ENCODE measurements around the gene OR56A5. TPM values are rescaled to one million over a fixed set of nuclear protein-coding genes. Genes with fewer than 3 reads are reported as not detected.
"Not testable (repeated sequence)": the region's sequence is repeated elsewhere in the genome, so short reads cannot be mapped to it uniquely, and the experiment has no call there.

OR56A5 gene
- total RNA-seq, 4 donors from 2014 or later = not detected

- Histone ChIP-seq H3K4me1 (no peaks in the 10 kb centered on the region), H3K27me3 (no peaks in the 10 kb centered on the region), H3K4me3 (no peak within 1 kb of the TSS), H3K27ac (no peak within 1 kb of the TSS), H3K36me3 (no peaks in the 10 kb centered on the region), H3K9me3 (no peaks in the 10 kb centered on the region)
- DNase-seq (ENCODE audit: low spot score in 2 of 2) = no peak
- WGBS = 54% methylated on average over 1 of the region's 1 CpG
- no peak for TF ChIP-seq POLR2AphosphoS5 (IDR thresholded peaks at IDR 0.05)
- no peak for TF ChIP-seq EP300 (IDR thresholded peaks at IDR 0.05)
- TF ChIP-seq CTCF (IDR thresholded peaks at IDR 0.05) = no peak
- no peak for TF ChIP-seq POLR2A (IDR thresholded peaks at IDR 0.05)
Observed at GRCh38 chr11:5986885-5987284, 18.6 kb upstream of the OR56A5 start, which contains the start of gene OR52L1. TSS of gene OR52L1 (minus strand) at chr11:5986985. CDS start at chr11:5986930, 55 bp downstream.

DNA sequence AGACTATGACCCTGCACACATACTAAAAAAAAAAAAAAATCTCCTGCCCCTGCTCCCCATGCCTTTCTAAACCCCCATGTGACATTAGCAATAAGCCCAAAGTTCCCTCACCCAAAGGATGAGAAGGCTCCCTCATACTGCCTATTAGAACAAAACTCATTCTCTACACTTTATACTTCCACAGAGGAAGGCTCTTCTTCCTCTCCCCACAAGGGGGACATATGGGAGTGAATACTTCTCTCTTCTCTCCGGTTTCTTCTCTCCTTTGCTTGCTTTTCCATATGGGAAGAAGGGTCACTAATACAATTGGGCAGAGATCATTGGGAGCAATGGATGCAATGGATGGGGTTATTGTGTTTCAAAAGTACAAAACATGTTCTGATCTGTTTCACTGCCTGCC lies 15.1 kb upstream of the OR56A5 start:
- H3K9me3 ChIP-seq = no peaks in the 10 kb centered on the region
- TF ChIP-seq CTCF (IDR thresholded peaks at IDR 0.05) (no peak), POLR2A (IDR thresholded peaks at IDR 0.05) (no peak), EP300 (IDR thresholded peaks at IDR 0.05) (no peak), POLR2AphosphoS5 (IDR thresholded peaks at IDR 0.05) (no peak)
- no peaks in the 10 kb centered on the region for H3K4me1 ChIP-seq
- H3K27ac ChIP-seq = no peak overlapping the region
- no peaks in the 10 kb centered on the region for H3K36me3 ChIP-seq
- no peak for DNase-seq (ENCODE audit: low spot score in 2 of 2)
- no peak overlapping the region for H3K4me3 ChIP-seq
- H3K27me3 ChIP-seq = no peaks in the 10 kb centered on the region
- 54% methylated on average over 1 of the region's 1 CpG for WGBS

DNA sequence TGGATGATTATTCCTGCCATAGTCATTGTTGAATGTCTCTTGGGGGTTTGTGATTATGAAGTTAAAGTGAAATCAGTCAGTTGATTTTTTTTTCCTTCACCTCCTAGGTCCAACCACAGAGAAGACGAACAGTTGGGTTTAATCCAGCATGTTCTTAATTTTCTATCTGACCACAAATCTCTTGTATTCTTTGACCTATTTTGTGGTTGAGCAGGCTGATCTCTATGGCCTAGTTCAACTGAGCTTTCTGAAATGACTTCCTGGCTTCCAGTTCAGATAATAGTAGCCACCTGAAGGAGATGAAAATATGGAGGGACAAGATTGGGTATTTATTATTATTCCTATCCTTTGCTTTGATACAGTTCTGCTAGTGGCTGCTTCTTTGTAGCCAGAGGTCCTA lies 5.2 kb upstream of the OR56A5 start:
- TF ChIP-seq EP300 (IDR thresholded peaks at IDR 0.05) (no peak), POLR2AphosphoS5 (IDR thresholded peaks at IDR 0.05) (no peak), CTCF (IDR thresholded peaks at IDR 0.05) (no peak), POLR2A (IDR thresholded peaks at IDR 0.05) (no peak)
- WGBS = 53% methylated on average over 1 of the region's 1 CpG
- no peak overlapping the region for H3K27ac ChIP-seq
- no peaks in the 10 kb centered on the region for H3K36me3 ChIP-seq
- H3K4me1 ChIP-seq = no peaks in the 10 kb centered on the region
- no peak for DNase-seq (ENCODE audit: low spot score in 2 of 2)
- no peaks in the 10 kb centered on the region for H3K9me3 ChIP-seq
- H3K27me3 ChIP-seq = no peaks in the 10 kb centered on the region
- no peak overlapping the region for H3K4me3 ChIP-seq

DNA sequence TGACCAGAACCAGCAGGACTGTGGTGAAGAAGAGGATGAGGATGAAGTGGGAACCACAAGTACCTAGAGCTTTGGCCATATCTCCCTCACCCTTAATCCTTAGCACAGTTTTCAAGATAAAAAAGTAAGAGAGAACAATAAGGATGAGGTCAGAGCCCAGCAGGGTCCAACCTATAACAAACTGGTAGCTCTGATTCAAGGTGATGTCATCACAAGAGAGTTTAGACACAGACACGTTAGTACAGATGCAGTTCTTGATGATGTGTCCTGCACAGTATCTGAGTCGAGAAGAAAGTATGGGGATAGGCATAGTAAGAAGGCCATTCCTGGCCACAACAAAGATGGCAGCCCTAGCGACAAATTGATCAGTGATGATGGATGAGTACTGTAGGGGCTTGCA lies 586 bp downstream of the OR56A5 start:
- 85% methylated on average over 3 of the region's 3 CpGs for WGBS
- no peaks in the 10 kb centered on the region for H3K27me3 ChIP-seq
- H3K27ac ChIP-seq = no peak overlapping the region
- no peak for DNase-seq (ENCODE audit: low spot score in 2 of 2)
- no peaks in the 10 kb centered on the region for H3K4me1 ChIP-seq
- peaks cover 10% of the 10 kb centered on the region for H3K9me3 ChIP-seq
- no peaks in the 10 kb centered on the region for H3K36me3 ChIP-seq
- no peak for TF ChIP-seq POLR2A (IDR thresholded peaks at IDR 0.05)
- TF ChIP-seq CTCF (IDR thresholded peaks at IDR 0.05) = no peak
- no peak for TF ChIP-seq POLR2AphosphoS5 (IDR thresholded peaks at IDR 0.05)
- TF ChIP-seq EP300 (IDR thresholded peaks at IDR 0.05) = no peak
- no peak overlapping the region for H3K4me3 ChIP-seq

GRCh38 chr11:5966958-5967357 lies 1.3 kb downstream of the OR56A5 start:
- no peaks in the 10 kb centered on the region for H3K36me3 ChIP-seq
- no peak overlapping the region for H3K4me3 ChIP-seq
- H3K27me3 ChIP-seq = no peaks in the 10 kb centered on the region
- peaks cover 10% of the 10 kb centered on the region for H3K9me3 ChIP-seq
- no peak for TF ChIP-seq CTCF (IDR thresholded peaks at IDR 0.05)
- TF ChIP-seq POLR2AphosphoS5 (IDR thresholded peaks at IDR 0.05) = no peak
- TF ChIP-seq POLR2A (IDR thresholded peaks at IDR 0.05) = no peak
- no peak for TF ChIP-seq EP300 (IDR thresholded peaks at IDR 0.05)
- H3K27ac ChIP-seq = no peak overlapping the region
- DNase-seq (ENCODE audit: low spot score in 2 of 2) = no peak
- 77% methylated on average over 2 of the region's 2 CpGs for WGBS
- H3K4me1 ChIP-seq = no peaks in the 10 kb centered on the region

DNA sequence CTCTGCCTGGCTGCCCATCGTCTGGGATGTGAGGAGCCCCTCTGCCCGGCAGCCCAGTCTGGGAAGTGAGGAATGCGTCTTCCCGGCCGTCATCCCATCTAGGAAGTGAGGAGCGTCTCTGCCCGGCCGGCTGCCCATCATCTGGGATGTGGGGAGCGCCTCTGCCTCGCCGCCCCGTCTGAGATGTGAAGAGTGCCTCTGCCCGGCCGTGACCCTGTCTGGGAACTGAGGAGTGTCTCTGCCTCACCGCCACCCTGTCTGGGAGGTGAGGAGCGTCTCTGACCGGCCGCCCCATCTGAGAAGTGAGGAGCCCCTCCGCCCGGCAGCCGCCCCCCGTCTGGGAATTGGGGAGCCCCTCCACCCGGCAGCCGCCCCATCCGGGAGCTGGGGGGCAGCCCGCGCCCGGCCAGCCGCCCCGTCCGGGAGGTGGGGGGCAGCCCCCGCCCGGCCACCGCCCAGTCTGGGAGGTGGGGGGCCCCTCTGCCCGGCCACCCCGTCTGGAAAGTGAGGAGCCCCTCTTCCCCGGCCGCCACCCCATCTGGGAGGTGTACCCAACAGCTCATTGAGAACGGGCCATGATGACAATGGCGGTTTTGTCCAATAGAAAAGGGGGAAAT lies 7.5 kb downstream of the OR56A5 start:
- not testable (repeated sequence) for H3K27ac ChIP-seq, H3K27me3 ChIP-seq
- WGBS = 96% methylated on average over 7 of the region's 40 CpGs

More for the DNA sequence above, 7.5 kb downstream of the OR56A5 start:
- H3K9me3 ChIP-seq, H3K4me3 ChIP-seq, H3K4me1 ChIP-seq, H3K36me3 ChIP-seq: not testable (repeated sequence)
- DNase-seq (ENCODE audit: low spot score in 2 of 2) = peak in 1 of 2 donors; percentile 72
